Measurements from ENCODE around the gene HTD2. TPM values are rescaled to one million over a fixed set of nuclear protein-coding genes. Genes with fewer than 3 reads are reported as not detected.

HTD2 gene
- total RNA-seq = 8.8 and 9.3 TPM in 2 replicates
- total RNA-seq (2013) = 8.6 TPM
- polyA plus RNA-seq = 4.2 and 6.3 TPM in 2 replicates
- polyA minus RNA-seq = 1.5 and 2.9 TPM in 2 replicates

GRCh38 chr3:58305882-58306711 lies at the start of gene HTD2, which contains the start of gene RPP14:
Gene HTD2, plus strand, starts transcription at chr3:58306520. Its CDS starts 11,094 bp downstream, at chr3:58317614.
Gene RPP14, plus strand, starts transcription at chr3:58306245. Its CDS starts 4,085 bp downstream, at chr3:58310330.
- POLR2A ChIA-PET = interaction anchor here (0.5 to 2.0 kb wide), 15 partner anchors 29 to 1238 kb away, joined by 3 to 15 read pairs (median 4); partner anchors contain the start of genes ABHD6, KCTD6 and PDHB
- Histone ChIP-seq H3K4me1 (ENCODE audit: control insufficient read depth in 2 of 2, insufficient read depth in 2 of 2, low read length in 2 of 2) (peaks cover 24 to 27% of the 10 kb centered on the region in 2 donors), H3K79me2 (ENCODE audit: control insufficient read depth, insufficient read depth, low read length) (peaks cover 42% of the 10 kb centered on the region), H3K9ac (ENCODE audit: low read length) (peak within 1 kb of the TSS; percentile 98), H3K4me3 (ENCODE audit: control extremely low read depth in 1 of 5, extremely low read depth in 1 of 5, insufficient read depth in 1 of 5, low read depth in 2 of 5, low read length in 4 of 5) (peak within 1 kb of the TSS; percentile 74 to 87 (median 83)), H3K27ac (ENCODE audit: low read length in 2 of 2) (peak within 1 kb of the TSS; percentile 96 to 99), H3K9me3 (ENCODE audit: control extremely low read depth in 1 of 3, control insufficient read depth in 2 of 3, insufficient read depth in 1 of 3, low read length in 2 of 3) (peaks cover 0 to 12% (median 10%) of the 10 kb centered on the region in 3 donors), H2AFZ (ENCODE audit: insufficient read depth, low read depth, low read length, poor library complexity, severe bottlenecking) (peak within 1 kb of the TSS; percentile 90), H4K20me1 (ENCODE audit: control insufficient read depth, insufficient read depth, low read length, poor library complexity, severe bottlenecking) (peaks cover 26% of the 10 kb centered on the region), H3K4me2 (replicated peaks; ENCODE audit: low read depth, low read length, poor library complexity, severe bottlenecking) (peak within 1 kb of the TSS; percentile 86), H3K27me3 (replicated peaks in 1 of 4; ENCODE audit: control extremely low read depth in 1 of 4, control insufficient read depth in 3 of 4, insufficient read depth in 4 of 4, low read length in 3 of 4) (no peaks in the 10 kb centered on the region), H3K36me3 (replicated peaks in 1 of 2; ENCODE audit: control extremely low read depth in 1 of 2, control insufficient read depth in 1 of 2, extremely low read depth in 1 of 2, insufficient read depth in 2 of 2, low read length in 1 of 2) (peaks cover 0 to 14% of the 10 kb centered on the region in 2 experiments)
- Mint-ChIP-seq H3K9me3 (ENCODE audit: insufficient read depth) (no peaks in the 10 kb centered on the region), H3K27me3 (no peaks in the 10 kb centered on the region), H3K4me1 (peaks cover 31% of the 10 kb centered on the region), H3K27ac (peak within 1 kb of the TSS; percentile 100), H3K4me3 (peak within 1 kb of the TSS; percentile 98)
- TF ChIP-seq CTCF (IDR thresholded peaks at IDR 0.05) (peak; percentile 90), EZH2 (IDR thresholded peaks at IDR 0.05; ENCODE audit: borderline replicate concordance, insufficient read depth, low read depth, low read length, poor library complexity, severe bottlenecking) (no peak)
- DNase-seq (peak; percentile 99), ATAC-seq (ENCODE audit: low read depth) (peak; percentile 90)
- CTCF ChIA-PET = interaction anchor here (0.6 to 5.2 kb wide), 57 partner anchors 10 to 357 kb away, joined by 3 to 101 read pairs (median 6); partner anchors contain the start of genes ABHD6, ACOX2, DNASE1L3 and FLNB
- WGBS (ENCODE audit: insufficient coverage) = 3% methylated on average over 68 of the region's 71 CpGs
- intact Hi-C loops (cut with micrococcal nuclease) = loop anchor here (1.0 kb wide), 8 partner anchors 15 to 226 kb away; partner anchors contain the start of genes ABHD6, PDHB and PXK

Data from B cell (primary cell).